Measurements from ENCODE around the gene NIPBL.

DNA sequence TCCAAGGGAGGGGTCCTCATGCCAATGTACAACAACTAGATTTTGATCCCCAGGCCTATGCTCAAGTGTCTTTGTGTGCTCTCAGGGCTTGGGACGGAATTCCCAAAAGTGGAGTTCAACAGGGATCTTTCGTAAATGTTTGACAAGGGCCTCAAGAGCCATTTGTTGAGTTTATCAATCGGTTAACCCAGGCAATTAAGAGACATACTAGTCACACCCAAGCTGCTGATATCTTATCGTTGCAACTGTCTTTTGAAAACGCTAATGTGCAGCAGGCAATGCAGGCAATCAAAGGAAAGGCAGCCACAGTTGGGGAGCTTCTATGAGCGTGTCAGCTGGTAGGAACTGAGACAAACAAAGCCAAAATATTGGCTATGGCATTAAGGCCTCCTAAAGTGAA, 211.4 kb downstream of the NIPBL start:
- TF ChIP-seq, protein P1, sequence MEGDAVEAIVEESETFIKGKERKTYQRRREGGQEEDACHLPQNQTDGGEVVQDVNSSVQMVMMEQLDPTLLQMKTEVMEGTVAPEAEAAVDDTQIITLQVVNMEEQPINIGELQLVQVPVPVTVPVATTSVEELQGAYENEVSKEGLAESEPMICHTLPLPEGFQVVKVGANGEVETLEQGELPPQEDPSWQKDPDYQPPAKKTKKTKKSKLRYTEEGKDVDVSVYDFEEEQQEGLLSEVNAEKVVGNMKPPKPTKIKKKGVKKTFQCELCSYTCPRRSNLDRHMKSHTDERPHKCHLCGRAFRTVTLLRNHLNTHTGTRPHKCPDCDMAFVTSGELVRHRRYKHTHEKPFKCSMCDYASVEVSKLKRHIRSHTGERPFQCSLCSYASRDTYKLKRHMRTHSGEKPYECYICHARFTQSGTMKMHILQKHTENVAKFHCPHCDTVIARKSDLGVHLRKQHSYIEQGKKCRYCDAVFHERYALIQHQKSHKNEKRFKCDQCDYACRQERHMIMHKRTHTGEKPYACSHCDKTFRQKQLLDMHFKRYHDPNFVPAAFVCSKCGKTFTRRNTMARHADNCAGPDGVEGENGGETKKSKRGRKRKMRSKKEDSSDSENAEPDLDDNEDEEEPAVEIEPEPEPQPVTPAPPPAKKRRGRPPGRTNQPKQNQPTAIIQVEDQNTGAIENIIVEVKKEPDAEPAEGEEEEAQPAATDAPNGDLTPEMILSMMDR (conservative IDR thresholded peaks at IDR 0.05; ENCODE audit: low read depth, low read length) = no peak
- TF ChIP-seq EZH2 (IDR thresholded peaks at IDR 0.05; ENCODE audit: borderline replicate concordance, low read depth, low read length, poor library complexity, severe bottlenecking) = no peak
